Measurements from ENCODE around the gene THOC1.

- no peak for TF ChIP-seq POLR2A (IDR thresholded peaks at IDR 0.05)
- TF ChIP-seq CTCF (IDR thresholded peaks at IDR 0.05), result no peak
- no peak for TF ChIP-seq POLR2AphosphoS5 (IDR thresholded peaks at IDR 0.05)
- TF ChIP-seq EP300 (IDR thresholded peaks at IDR 0.05; ENCODE audit: low read depth), result no peak
These were observed 57.1 kb downstream of the THOC1 start for GRCh38 chr18:210733-211132.

Data from transverse colon (tissue), 4 donors.